ENCODE measurements around the gene WTIP.

DNA sequence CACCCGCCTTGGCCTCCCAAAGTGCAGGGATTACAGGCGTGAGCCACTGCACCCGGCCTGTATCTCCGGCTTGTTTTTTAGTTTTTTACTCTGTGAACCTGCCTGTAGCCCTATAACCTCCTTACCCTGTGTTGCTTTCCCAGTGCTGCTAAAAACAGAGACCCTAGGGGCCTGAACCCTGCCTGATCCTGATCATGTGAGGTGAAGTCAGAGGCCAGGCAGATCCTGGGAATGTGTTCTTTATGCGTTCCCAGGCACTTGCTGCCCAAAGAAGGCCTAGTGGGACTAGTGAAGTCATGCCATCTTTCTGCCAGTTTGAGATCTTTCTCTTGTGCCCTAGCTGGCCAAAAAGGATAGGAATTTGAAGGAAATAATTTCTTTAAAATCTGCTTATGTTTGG lies 48.8 kb upstream of the WTIP start:
- TF ChIP-seq, protein P1, sequence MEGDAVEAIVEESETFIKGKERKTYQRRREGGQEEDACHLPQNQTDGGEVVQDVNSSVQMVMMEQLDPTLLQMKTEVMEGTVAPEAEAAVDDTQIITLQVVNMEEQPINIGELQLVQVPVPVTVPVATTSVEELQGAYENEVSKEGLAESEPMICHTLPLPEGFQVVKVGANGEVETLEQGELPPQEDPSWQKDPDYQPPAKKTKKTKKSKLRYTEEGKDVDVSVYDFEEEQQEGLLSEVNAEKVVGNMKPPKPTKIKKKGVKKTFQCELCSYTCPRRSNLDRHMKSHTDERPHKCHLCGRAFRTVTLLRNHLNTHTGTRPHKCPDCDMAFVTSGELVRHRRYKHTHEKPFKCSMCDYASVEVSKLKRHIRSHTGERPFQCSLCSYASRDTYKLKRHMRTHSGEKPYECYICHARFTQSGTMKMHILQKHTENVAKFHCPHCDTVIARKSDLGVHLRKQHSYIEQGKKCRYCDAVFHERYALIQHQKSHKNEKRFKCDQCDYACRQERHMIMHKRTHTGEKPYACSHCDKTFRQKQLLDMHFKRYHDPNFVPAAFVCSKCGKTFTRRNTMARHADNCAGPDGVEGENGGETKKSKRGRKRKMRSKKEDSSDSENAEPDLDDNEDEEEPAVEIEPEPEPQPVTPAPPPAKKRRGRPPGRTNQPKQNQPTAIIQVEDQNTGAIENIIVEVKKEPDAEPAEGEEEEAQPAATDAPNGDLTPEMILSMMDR (IDR thresholded peaks at IDR 0.05), result no peak
- no peak for TF ChIP-seq POLR2A (IDR thresholded peaks at IDR 0.05)
